BJ (cell line): ENCODE measurements around the gene DEFB123. TPM values are rescaled to one million over a fixed set of nuclear protein-coding genes. Genes with fewer than 3 reads are reported as not detected.

ENCODE experiments used
- CTCF ChIA-PET: fragments of 350-600 bp; formaldehyde crosslinking; extraction: SDS; loops from one replicate; lab custom pipeline; 2021; ENCODE audit warnings: antibody characterized with exemption, inconsistent platforms; lab: Yijun Ruan, JAX
- POLR2A ChIA-PET: fragments of 300-600 bp; sonication (Branson Sonifier 250); formaldehyde crosslinking; extraction: SDS; loops from one replicate; lab custom pipeline; 2021; ENCODE audit warnings: antibody characterized with exemption; lab: Charles Lee
- DNase-seq: peaks from one replicate; pipeline ENCODE4 v3.0.0-alpha.2; 2011; ENCODE audit warnings: low read depth
- H3K27me3 ChIP-seq: 2 replicates; pipeline ENCODE4 v1.6.0; 2011; ENCODE audit warnings: low read length; ENCODE audit not compliant: control insufficient read depth, insufficient read depth
- H3K36me3 ChIP-seq: 2 replicates; pipeline ENCODE4 v1.5.1; 2011; ENCODE audit warnings: low read length; ENCODE audit not compliant: control insufficient read depth, insufficient read depth
- H3K4me3 ChIP-seq: 2 replicates; pipeline ENCODE4 v1.5.1; 2011; ENCODE audit warnings: low read depth, mild to moderate bottlenecking, control low read depth, low read length
- polyA minus RNA-seq: library from RNA; depleted of rRNA, polyadenylated mRNA; stranded (reverse); fragments of >200 nt; gene quantifications from 2 replicates; pipeline ENCODE4 v1.2.3, GENCODE V29; 2011; rRNA and poly(A)+ RNA removed
- polyA plus RNA-seq: library from polyadenylated mRNA; depleted of rRNA; stranded (reverse); fragments of >200 nt; gene quantifications from 2 replicates; pipeline ENCODE4 v1.2.3, GENCODE V29; 2011; rRNA removed
- TF ChIP-seq, protein P1 (sequence below): IDR thresholded peaks from 2 replicates; pipeline ENCODE4 v1.5.1; 2011; ENCODE audit warnings: low read depth, mild to moderate bottlenecking, control low read depth, inconsistent platforms, low read length, moderate library complexity; ENCODE audit not compliant: insufficient read depth

The DEFB123 gene, protein sequence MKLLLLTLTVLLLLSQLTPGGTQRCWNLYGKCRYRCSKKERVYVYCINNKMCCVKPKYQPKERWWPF
- not detected in 2 replicates for polyA plus RNA-seq
- not detected in 2 replicates for polyA minus RNA-seq

- H3K4me3 ChIP-seq = no peak within 1 kb of the TSS
- DNase-seq = no peak
- H3K36me3 ChIP-seq = no peaks in the 10 kb centered on the region
- ChIA-PET POLR2A (no interaction called here), CTCF (interaction anchor here (0.9 to 1.4 kb wide), 4 partner anchors 9 to 71 kb away, joined by 3 to 4 read pairs (median 3); no protein-coding TSS in a partner anchor)
- TF ChIP-seq, protein P1, sequence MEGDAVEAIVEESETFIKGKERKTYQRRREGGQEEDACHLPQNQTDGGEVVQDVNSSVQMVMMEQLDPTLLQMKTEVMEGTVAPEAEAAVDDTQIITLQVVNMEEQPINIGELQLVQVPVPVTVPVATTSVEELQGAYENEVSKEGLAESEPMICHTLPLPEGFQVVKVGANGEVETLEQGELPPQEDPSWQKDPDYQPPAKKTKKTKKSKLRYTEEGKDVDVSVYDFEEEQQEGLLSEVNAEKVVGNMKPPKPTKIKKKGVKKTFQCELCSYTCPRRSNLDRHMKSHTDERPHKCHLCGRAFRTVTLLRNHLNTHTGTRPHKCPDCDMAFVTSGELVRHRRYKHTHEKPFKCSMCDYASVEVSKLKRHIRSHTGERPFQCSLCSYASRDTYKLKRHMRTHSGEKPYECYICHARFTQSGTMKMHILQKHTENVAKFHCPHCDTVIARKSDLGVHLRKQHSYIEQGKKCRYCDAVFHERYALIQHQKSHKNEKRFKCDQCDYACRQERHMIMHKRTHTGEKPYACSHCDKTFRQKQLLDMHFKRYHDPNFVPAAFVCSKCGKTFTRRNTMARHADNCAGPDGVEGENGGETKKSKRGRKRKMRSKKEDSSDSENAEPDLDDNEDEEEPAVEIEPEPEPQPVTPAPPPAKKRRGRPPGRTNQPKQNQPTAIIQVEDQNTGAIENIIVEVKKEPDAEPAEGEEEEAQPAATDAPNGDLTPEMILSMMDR = no peak
- no peaks in the 10 kb centered on the region; the same call in 1 of the 2 replicates for H3K27me3 ChIP-seq
These were observed at the start of gene DEFB123 for GRCh38 chr20:31440012-31440659. Gene DEFB123 (plus strand): TSS chr20:31440632. CDS start chr20:31440699, 67 bp downstream.

DNA sequence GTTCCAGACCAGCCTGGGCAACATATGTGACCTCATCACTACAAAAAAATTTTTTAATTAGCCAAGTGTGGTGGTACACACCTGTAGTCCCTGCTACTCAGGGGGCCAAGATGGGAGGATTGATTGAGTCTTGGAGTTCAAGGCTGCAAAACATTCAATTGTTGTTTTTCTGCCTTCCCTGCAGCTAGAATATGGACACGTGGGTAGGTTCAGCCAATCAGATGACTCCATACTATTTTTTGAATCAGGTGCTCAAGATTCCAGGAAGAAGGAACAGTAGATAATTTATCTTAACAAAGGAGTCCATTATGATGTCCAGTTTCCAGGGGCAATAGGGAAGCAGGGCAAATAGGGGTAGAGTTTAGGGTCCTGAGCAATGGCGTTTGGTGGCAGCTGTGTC lies 47.6 kb upstream of the DEFB123 start:
- no peaks in the 10 kb centered on the region for H3K27me3 ChIP-seq
- POLR2A ChIA-PET = no interaction called here
- DNase-seq = no peak
- no peak overlapping the region for H3K4me3 ChIP-seq
- no peaks in the 10 kb centered on the region for H3K36me3 ChIP-seq
- TF ChIP-seq, protein P1 = no peak
- CTCF ChIA-PET = interaction anchor here (0.6 kb wide), 1 partner anchor 1518 kb away, joined by 3 read pairs; no protein-coding TSS in a partner anchor

DNA sequence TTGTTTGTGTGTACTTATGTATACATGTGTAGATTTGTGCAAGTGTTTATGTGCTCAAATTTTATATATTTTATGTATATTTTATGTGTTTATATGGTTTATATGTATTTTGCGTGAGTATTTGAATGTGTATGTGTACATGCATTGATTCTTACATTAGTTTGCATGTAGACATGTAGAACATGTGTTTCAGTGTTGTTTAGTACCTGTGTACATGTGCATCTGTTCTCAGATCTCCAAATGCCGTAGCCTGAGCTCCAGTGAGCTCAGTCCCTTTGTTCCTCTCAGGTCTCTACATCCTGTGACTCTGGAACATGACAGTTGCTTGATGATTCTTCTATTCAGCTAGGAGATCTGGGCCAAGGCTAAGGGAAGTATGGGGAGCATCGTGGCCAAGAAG lies 45.5 kb upstream of the DEFB123 start:
- TF ChIP-seq, protein P1 = no peak
- POLR2A ChIA-PET = no interaction called here

DNA sequence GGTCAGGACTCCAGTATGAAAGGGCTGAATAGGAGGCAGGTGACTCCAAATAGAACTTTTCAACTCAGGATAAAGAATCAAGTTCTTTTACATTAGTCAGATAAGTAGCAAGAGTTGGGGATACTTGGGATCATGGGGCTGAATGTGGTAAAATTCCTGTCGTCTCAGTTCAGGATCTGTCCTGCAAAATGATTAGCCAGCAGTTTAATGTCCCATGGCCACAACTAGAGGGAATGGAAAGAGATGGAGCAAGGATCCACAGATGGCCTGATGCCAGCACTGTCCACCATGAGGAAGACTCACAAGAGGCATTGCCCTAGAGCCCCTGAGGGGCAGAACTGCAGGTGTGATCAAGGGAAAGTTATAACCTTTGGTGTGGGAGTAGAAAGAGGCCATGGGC lies 36.5 kb upstream of the DEFB123 start:
- ChIA-PET CTCF (interaction anchor here (0.5 to 1.4 kb wide), 2 partner anchors 99 to 507 kb away, joined by 3 to 6 read pairs; no protein-coding TSS in a partner anchor), POLR2A (no interaction called here)
- Histone ChIP-seq H3K4me3 (no peak overlapping the region), H3K27me3 (0 out of 2 replicates have a peak, but pooled peaks cover 2% of the 10 kb centered on the region), H3K36me3 (no peaks in the 10 kb centered on the region)
- no peak for DNase-seq
- TF ChIP-seq, protein P1 = no peak

More for the DNA sequence above, 45.5 kb upstream of the DEFB123 start:
- CTCF ChIA-PET = no interaction called here
- DNase-seq = no peak
- H3K36me3 ChIP-seq = no peaks in the 10 kb centered on the region
- H3K4me3 ChIP-seq = no peak overlapping the region
- no peaks in the 10 kb centered on the region for H3K27me3 ChIP-seq

- H3K36me3 ChIP-seq = no peaks in the 10 kb centered on the region
- DNase-seq = no peak
- ChIA-PET POLR2A (no interaction called here), CTCF (no interaction called here)
- H3K27me3 ChIP-seq = 0 out of 2 replicates have a peak, but pooled peaks cover 2% of the 10 kb centered on the region
- H3K4me3 ChIP-seq = no peak within 1 kb of the TSS
- TF ChIP-seq, protein P1 = no peak
These were observed 34.3 kb upstream of the DEFB123 start, which contains the start of gene DEFB121 for GRCh38 chr20:31406115-31406514. Gene DEFB121 (minus strand): TSS chr20:31406215. CDS start chr20:31406152, 63 bp downstream.
